ENCODE results near the gene CACNA1G.

Gene CACNA1G

DNA sequence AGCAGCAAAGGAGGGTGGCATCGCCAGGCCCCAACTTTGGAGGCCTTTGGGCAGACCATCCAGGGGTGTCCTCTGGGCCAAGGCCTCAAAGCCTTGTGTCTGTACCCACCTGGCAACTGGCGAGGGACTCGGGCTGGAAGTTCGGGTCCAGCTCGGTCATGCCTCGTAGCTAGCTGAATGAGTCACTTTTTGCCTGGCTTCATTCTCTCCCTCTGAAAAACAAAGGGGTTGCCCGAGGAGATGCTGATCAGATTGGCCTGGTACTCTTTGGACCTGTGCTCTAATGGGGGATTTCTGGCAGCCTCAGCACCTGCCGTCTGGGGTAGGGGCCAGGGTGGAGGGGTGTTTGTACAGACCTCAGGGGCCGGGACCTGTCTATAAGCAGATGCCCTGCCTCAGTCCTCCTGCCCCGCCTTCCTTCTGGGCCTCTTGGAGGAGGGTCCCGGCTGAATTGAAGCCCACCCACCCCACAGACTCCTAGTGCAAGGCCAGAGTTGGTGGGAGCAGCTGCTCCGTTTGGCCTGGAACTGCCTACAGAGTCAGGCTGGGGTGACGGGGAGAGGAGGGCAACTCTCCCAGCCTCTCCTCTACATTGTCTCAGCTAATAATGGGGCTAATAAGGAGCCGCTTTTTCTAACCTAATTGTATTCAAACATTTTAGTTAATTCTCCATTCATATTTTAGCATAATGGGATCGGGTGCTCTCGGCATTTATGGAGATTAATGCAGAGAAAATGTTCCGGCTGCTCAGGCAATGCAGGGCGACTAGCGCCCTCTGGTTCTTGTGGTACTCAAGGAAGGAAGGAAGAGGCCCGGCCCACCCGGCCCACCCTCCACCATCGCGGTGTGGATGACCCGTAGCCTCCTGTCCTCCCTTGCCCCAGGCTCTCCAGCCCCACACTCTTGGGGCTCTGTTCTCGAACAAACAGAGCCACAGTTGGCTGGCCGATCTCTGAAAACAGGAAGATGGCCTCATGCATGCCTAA lies 52.8 kb downstream of the CACNA1G start:
- DNase-seq (ENCODE audit: low read depth in 2 of 2): no peak

DNA sequence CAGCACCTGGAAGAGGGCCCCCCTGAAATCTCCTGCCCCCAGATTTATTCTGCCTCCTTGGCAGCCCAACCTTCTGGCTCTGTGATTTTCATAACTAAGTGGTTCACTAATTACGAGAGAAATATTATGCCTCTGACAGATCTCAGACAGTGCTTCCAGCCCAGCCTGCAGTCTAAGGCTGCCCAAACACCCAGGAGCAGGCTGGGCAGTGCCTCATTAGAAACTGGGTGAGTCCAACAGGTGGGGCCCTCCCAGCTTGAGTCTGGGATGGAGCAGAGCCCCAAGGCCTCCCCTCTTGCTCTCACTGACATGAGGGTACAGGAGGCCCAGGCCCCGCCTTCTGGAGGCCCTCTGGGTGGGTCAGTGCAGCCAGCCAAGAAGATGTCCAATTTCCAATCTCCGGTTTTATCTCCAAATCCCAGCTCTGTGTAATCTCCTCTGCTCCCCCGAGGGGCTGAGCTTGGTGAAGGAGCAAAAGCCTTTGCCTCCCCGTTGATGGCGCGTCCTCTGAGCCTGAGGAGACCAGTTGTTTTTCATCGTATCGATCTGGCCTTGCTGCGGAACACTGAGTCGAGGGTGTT lies 54.0 kb downstream of the CACNA1G start:
- DNase-seq (ENCODE audit: low read depth in 2 of 2): no peak

GRCh38 chr17:50615828-50616227 lies 55.3 kb downstream of the CACNA1G start:
- DNase-seq (ENCODE audit: low read depth in 2 of 2): no peak

GRCh38 chr17:50618300-50618699 lies 57.8 kb downstream of the CACNA1G start:
- no peak for DNase-seq (ENCODE audit: low read depth in 2 of 2)

DNA sequence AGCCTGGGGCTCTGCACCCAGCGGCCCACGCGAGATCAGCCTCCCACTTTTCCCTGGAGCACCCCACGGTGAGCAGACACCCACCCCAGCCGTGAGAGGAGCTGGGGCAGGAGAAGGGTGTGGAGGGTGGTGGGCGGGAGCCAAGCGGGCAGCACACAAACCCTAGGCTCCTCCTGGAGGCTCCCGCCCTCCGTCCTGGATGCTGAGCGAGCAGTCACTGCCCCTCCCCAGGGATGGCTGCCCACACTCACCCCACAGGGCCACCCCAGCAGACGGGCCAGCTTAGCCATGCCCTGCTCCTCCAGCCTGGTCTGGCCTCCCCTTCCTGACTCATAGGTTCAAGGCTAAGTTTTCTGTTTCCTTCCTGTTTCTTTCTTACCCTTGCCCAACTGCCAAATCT lies 58.4 kb downstream of the CACNA1G start:
- no peak for DNase-seq (ENCODE audit: low read depth in 2 of 2)

DNA sequence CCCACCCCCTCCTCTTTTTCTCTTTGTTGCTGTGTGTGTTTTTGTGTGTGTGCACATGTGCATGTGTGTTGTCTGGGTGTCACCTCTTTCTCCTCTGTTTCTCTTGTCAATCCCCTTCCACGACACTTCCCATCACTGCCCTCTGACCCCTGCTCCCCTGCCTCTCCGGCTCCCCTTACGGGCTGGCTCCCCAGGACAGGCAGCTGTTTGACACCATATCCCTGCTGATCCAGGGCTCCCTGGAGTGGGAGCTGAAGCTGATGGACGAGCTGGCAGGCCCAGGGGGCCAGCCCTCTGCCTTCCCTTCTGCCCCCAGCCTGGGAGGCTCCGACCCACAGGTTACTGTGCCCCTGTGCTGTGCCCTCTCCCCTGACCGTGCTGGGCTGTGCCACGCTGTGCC lies 59.0 kb downstream of the CACNA1G start:
- DNase-seq (ENCODE audit: low read depth in 2 of 2): no peak

- DNase-seq (ENCODE audit: low read depth in 2 of 2): no peak
These were observed 59.7 kb downstream of the CACNA1G start for GRCh38 chr17:50620237-50620636.

DNA sequence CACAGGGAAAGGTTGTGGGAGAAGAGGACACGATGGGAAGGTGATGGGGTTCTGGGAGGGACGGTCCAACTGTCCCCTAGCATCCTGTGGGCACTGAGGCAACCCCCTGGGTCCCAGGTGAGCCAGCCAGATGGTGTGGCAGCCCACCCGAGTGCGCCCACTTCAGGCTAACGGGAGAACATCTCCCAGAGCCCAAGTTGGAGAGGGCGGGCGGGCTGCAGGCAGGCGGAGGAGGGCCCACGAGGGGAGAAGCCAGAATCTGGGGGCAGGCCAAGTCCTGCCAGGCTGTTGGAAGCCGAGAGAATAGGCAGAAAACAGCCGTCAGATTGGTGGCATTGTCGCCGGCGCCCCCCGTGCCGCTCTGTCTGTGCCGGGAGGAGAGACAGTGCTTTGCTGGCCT lies 60.3 kb downstream of the CACNA1G start:
- no peak for DNase-seq (ENCODE audit: low read depth in 2 of 2)

- DNase-seq (ENCODE audit: low read depth in 2 of 2): no peak
These were observed 61.1 kb downstream of the CACNA1G start for GRCh38 chr17:50621574-50622031.

- no peak for DNase-seq (ENCODE audit: low read depth in 2 of 2)
These were observed 63.9 kb downstream of the CACNA1G start for GRCh38 chr17:50624321-50624934.

DNA sequence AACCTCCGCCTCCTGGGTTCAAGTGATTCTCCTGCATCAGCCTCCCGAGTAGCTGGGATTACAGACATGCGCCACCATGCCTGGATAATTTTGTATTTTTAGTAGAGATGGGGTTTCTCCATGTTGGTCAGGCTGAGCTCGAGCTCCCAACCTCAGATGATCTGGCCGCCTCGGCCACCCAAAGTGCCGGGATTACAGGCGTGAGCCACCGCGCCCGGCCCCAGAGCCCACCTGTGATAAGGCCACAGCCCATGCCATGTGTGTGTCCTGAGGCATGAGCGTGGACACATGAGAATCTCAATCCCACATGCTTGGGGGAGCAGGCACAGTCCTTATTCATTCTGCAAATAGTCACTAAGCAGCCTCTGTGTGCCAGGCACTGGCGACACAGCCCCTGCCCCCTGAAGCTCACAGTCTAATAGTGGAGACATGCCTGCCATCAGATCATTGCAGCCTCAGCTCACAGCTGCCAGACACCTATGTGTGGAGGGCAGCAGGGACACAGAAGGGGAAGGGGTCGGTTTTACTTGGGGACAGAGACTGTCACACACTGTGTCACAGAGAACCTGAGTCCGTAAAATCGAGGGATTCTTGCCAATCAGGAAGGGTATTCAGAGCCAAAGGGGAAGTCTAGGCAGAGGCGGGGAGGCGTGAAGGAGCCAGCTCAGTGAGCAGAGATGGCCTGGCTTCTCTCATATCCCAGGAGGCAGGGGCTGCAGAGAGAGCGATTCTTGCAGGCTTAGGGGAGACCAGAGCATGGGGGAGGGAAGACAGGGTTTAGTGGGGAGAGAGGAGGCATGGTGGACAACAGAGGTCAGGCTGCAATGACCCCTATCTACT lies 64.7 kb downstream of the CACNA1G start:
- no peak for DNase-seq (ENCODE audit: low read depth in 2 of 2)

DNA sequence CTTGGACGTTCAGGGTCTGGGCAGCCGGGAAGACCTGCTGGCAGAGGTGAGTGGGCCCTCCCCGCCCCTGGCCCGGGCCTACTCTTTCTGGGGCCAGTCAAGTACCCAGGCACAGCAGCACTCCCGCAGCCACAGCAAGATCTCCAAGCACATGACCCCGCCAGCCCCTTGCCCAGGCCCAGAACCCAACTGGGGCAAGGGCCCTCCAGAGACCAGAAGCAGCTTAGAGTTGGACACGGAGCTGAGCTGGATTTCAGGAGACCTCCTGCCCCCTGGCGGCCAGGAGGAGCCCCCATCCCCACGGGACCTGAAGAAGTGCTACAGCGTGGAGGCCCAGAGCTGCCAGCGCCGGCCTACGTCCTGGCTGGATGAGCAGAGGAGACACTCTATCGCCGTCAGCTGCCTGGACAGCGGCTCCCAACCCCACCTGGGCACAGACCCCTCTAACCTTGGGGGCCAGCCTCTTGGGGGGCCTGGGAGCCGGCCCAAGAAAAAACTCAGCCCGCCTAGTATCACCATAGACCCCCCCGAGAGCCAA lies 65.6 kb downstream of the CACNA1G start:
- DNase-seq (ENCODE audit: low read depth in 2 of 2): no peak

GRCh38 chr17:50627036-50627781 lies 66.7 kb downstream of the CACNA1G start:
- DNase-seq (ENCODE audit: low read depth in 2 of 2): no peak

GRCh38 chr17:50627782-50628601 lies 67.5 kb downstream of the CACNA1G start:
- no peak for DNase-seq (ENCODE audit: low read depth in 2 of 2)

- no peak for DNase-seq (ENCODE audit: low read depth in 2 of 2)
These were observed 69.4 kb downstream of the CACNA1G start for GRCh38 chr17:50629902-50630301.

GRCh38 chr17:50630524-50631194 lies 70.1 kb downstream of the CACNA1G start:
- no peak for DNase-seq (ENCODE audit: low read depth in 2 of 2)

DNA sequence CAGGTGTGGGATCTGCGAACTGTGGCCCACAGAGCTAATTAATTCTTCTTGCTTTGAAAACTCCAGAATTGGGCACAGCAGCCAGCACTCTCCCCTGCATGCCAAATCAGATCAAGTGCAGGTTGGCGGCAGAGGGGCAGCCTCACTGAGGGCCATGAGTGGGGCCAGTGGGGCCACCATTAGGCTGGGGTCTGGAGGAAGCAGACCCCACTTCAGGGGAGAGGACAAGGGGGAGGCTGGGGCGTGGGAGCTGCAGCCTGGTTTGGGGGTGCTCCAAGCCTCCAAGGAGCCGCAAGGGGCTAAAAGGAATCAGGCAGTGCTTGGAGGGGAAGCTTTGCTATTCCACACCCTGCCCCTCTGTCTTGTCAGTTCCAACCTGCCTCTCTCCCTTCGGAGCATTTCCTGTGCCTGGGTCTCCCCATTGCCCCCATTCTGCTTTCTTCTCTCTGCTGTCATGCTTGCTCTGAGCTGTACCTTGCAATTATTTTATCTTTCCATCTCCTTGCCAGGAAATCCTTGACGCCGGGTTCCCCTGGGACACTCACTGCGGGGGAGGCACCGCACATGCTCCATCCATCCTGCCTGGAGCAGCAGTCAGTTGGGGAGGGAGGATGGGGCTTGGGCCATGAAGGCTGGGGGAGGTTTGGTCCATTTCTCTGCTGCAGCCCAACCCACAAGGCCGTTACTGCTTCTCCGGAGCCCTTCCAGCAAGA lies 70.8 kb downstream of the CACNA1G start:
- DNase-seq (ENCODE audit: low read depth in 2 of 2): no peak

GRCh38 chr17:50631908-50632571 lies 71.5 kb downstream of the CACNA1G start:
- no peak for DNase-seq (ENCODE audit: low read depth in 2 of 2)
